H1 (cell line): Measurements from ENCODE around the gene COL5A1.

Source experiments
- BCL11A ChIP-seq, 2 experiments: IDR thresholded peaks; one replicate each; pipeline ENCODE4 v1.6.1; 2011; ENCODE audit warnings: low read depth in 2 of 2, low read length in 2 of 2, mild to moderate bottlenecking in 2 of 2
- SP1 ChIP-seq: IDR thresholded peaks from 2 replicates; pipeline ENCODE4 v1.6.1; 2011; ENCODE audit warnings: low read depth, low read length
- ZNF274 ChIP-seq: IDR thresholded peaks from 2 replicates; pipeline ENCODE4 v1.7.0; 2012; ENCODE audit warnings: low read length, borderline replicate concordance; ENCODE audit errors: extremely low read depth
- TF ChIP-seq, protein P1 (sequence below): IDR thresholded peaks from 2 replicates; pipeline ENCODE4 v1.6.1; 2012; ENCODE audit warnings: inconsistent platforms
- TF ChIP-seq, protein P2 (sequence below), 3 experiments: IDR thresholded peaks; 1 replicate in 2 of 3; 2 replicates in 1 of 3; pipeline versions ENCODE4 v1.5.1 to v1.6.1; 2011; ENCODE audit warnings: low read length in 3 of 3, mild to moderate bottlenecking in 3 of 3, inconsistent platforms in 2 of 3, low read depth in 1 of 3, moderate library complexity in 1 of 3; ENCODE audit not compliant: insufficient read depth in 1 of 3; ENCODE audit errors: control extremely low read depth in 1 of 3

DNA sequence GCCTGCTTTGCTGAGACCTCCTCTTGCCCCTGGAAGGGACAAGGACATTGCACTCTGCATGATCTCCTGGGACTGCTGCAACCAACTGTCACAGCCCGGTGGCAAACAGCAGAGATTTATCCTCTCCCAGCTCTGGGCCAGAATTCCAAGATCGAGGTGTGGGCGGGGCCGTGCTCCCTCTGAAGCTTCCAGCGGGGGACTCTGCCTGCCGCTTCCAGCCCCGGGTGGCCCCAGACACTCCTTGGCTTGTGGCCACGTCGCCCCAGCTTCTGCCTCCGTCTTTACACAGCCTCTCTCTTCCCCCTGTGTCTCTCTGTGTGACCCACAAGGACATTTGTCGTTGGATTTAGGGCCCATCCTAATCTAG is 67.1 kb downstream of the COL5A1 start:
- TF ChIP-seq ZNF274 (no peak), SP1 (no peak), BCL11A (IDR thresholded peaks at IDR 0.05; ENCODE audit: low read depth in 2 of 2, low read length in 2 of 2) (no peak)
- TF ChIP-seq, protein P1, sequence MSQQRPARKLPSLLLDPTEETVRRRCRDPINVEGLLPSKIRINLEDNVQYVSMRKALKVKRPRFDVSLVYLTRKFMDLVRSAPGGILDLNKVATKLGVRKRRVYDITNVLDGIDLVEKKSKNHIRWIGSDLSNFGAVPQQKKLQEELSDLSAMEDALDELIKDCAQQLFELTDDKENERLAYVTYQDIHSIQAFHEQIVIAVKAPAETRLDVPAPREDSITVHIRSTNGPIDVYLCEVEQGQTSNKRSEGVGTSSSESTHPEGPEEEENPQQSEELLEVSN = no peak
- TF ChIP-seq, protein P2, sequence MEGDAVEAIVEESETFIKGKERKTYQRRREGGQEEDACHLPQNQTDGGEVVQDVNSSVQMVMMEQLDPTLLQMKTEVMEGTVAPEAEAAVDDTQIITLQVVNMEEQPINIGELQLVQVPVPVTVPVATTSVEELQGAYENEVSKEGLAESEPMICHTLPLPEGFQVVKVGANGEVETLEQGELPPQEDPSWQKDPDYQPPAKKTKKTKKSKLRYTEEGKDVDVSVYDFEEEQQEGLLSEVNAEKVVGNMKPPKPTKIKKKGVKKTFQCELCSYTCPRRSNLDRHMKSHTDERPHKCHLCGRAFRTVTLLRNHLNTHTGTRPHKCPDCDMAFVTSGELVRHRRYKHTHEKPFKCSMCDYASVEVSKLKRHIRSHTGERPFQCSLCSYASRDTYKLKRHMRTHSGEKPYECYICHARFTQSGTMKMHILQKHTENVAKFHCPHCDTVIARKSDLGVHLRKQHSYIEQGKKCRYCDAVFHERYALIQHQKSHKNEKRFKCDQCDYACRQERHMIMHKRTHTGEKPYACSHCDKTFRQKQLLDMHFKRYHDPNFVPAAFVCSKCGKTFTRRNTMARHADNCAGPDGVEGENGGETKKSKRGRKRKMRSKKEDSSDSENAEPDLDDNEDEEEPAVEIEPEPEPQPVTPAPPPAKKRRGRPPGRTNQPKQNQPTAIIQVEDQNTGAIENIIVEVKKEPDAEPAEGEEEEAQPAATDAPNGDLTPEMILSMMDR (IDR thresholded peaks at IDR 0.05; ENCODE audit: control extremely low read depth in 1 of 3, insufficient read depth in 1 of 3, low read depth in 1 of 3, low read length in 3 of 3) = no peak
